ENCODE data around the gene MALAT1. TPM values are rescaled to one million over a fixed set of nuclear protein-coding genes. Genes with fewer than 3 reads are reported as not detected.
A peak's percentile ranks its signal among the peaks of the same experiment; 100 is the strongest.

The MALAT1 gene
- total and polyA plus RNA-seq, 2 of the 13 experiments (the other 11 are each of a cell fraction or from before 2014, with no cell fraction given), result 143 to 1,237 TPM

GRCh38 chr11:65551572-65552387 is 52.9 kb downstream of the MALAT1 start (continued):
- TF ChIP-seq HNF1A (IDR thresholded peaks at IDR 0.05; ENCODE audit: low read depth), result no peak
- no peak for TF ChIP-seq HNF1A (CRISPR knock-in tag; IDR thresholded peaks at IDR 0.05; ENCODE audit: borderline replicate concordance)
- TF ChIP-seq JDP2 (CRISPR knock-in tag; IDR thresholded peaks at IDR 0.05; ENCODE audit: borderline replicate concordance), result no peak
- TF ChIP-seq PHF21A (CRISPR knock-in tag; IDR thresholded peaks at IDR 0.05), result no peak
- peak; percentile 84 for TF ChIP-seq HNF4A (CRISPR knock-in tag; IDR thresholded peaks at IDR 0.05)
- no peak for TF ChIP-seq SCMH1 (CRISPR knock-in tag; IDR thresholded peaks at IDR 0.05; ENCODE audit: borderline replicate concordance)
- no peak for TF ChIP-seq KMT2B (CRISPR knock-in tag; IDR thresholded peaks at IDR 0.05)
- TF ChIP-seq REXO4 (CRISPR knock-in tag; IDR thresholded peaks at IDR 0.05; ENCODE audit: borderline replicate concordance), result 0 out of 2 replicates have a peak, but pooled peaks have one; percentile 10
- peak; percentile 40; the same call in 1 of the 2 replicates for TF ChIP-seq ETV5 (CRISPR knock-in tag; IDR thresholded peaks at IDR 0.05; ENCODE audit: borderline replicate concordance)
- no peak for TF ChIP-seq NBN (conservative IDR thresholded peaks at IDR 0.05)
- TF ChIP-seq ZNF710 (CRISPR knock-in tag; IDR thresholded peaks at IDR 0.05; ENCODE audit: borderline replicate concordance), result no peak
- 0 out of 2 replicates have a peak, but pooled peaks have one; percentile 24 for TF ChIP-seq KAT8 (CRISPR knock-in tag; IDR thresholded peaks at IDR 0.05)
- TF ChIP-seq NFE2L2 (IDR thresholded peaks at IDR 0.05; ENCODE audit: low read length), result no peak
- peak; percentile 100 for TF ChIP-seq ZBTB33 (CRISPR knock-in tag; IDR thresholded peaks at IDR 0.05)
- no peak for TF ChIP-seq ZBTB21 (CRISPR knock-in tag; IDR thresholded peaks at IDR 0.05)
- no peak; the same call in 1 of the 2 replicates for TF ChIP-seq ZNF777 (CRISPR knock-in tag; IDR thresholded peaks at IDR 0.05)
- no peak for TF ChIP-seq ZMAT5 (CRISPR knock-in tag; IDR thresholded peaks at IDR 0.05; ENCODE audit: borderline replicate concordance, low read depth)
- TF ChIP-seq ZNF724P (CRISPR knock-in tag; IDR thresholded peaks at IDR 0.05; ENCODE audit: borderline replicate concordance), result 0 out of 2 replicates have a peak, but pooled peaks have one; percentile 27
- TF ChIP-seq HOMEZ (CRISPR knock-in tag; IDR thresholded peaks at IDR 0.05; ENCODE audit: low read depth), result 0 out of 2 replicates have a peak, but pooled peaks have one; percentile 32

Measured in HepG2 (cell line).